ENCODE data around the gene TACC2.

TACC2 gene

GRCh38 chr10:122144199-122144598, 155.2 kb downstream of the TACC2 start:
- DNase-seq (ENCODE audit: low read depth), result no peak

- DNase-seq (ENCODE audit: low read depth), result no peak
Observed at GRCh38 chr10:122145113-122145512, 156.2 kb downstream of the TACC2 start.

GRCh38 chr10:122147663-122148062, 158.7 kb downstream of the TACC2 start:
- no peak for DNase-seq (ENCODE audit: low read depth)

GRCh38 chr10:122148876-122149560, 160.1 kb downstream of the TACC2 start:
- DNase-seq (ENCODE audit: low read depth), result no peak

- DNase-seq (ENCODE audit: low read depth), result no peak
Observed at GRCh38 chr10:122149561-122150505, 160.9 kb downstream of the TACC2 start.

GRCh38 chr10:122151121-122151694, 162.2 kb downstream of the TACC2 start:
- DNase-seq (ENCODE audit: low read depth), result no peak

- DNase-seq (ENCODE audit: low read depth), result no peak
Observed at GRCh38 chr10:122152544-122152943, 163.6 kb downstream of the TACC2 start.

- DNase-seq (ENCODE audit: low read depth), result no peak
Observed at GRCh38 chr10:122154031-122154544, 165.1 kb downstream of the TACC2 start.

GRCh38 chr10:122154545-122155366, 165.8 kb downstream of the TACC2 start:
- DNase-seq (ENCODE audit: low read depth), result no peak

- no peak for DNase-seq (ENCODE audit: low read depth)
Observed at GRCh38 chr10:122157451-122157850, 168.5 kb downstream of the TACC2 start.

- no peak for DNase-seq (ENCODE audit: low read depth)
Observed at GRCh38 chr10:122158362-122158761, 169.4 kb downstream of the TACC2 start.

GRCh38 chr10:122159141-122159970, 170.4 kb downstream of the TACC2 start:
- DNase-seq (ENCODE audit: low read depth), result no peak

GRCh38 chr10:122161795-122162194, 172.8 kb downstream of the TACC2 start:
- DNase-seq (ENCODE audit: low read depth), result no peak

GRCh38 chr10:122162671-122163173, 173.8 kb downstream of the TACC2 start:
- no peak for DNase-seq (ENCODE audit: low read depth)

GRCh38 chr10:122163174-122164022, 174.4 kb downstream of the TACC2 start:
- no peak for DNase-seq (ENCODE audit: low read depth)

GRCh38 chr10:122164023-122164601, 175.1 kb downstream of the TACC2 start:
- no peak for DNase-seq (ENCODE audit: low read depth)

- no peak for DNase-seq (ENCODE audit: low read depth)
Observed at GRCh38 chr10:122164815-122165483, 176.0 kb downstream of the TACC2 start.

- DNase-seq (ENCODE audit: low read depth), result no peak
Observed at GRCh38 chr10:122165484-122166276, 176.7 kb downstream of the TACC2 start.

All from CMK (cell line).